GM18873 (cell line): Measurements from ENCODE around the gene SENP3.
"Not testable (repeated sequence)": the region's sequence is repeated elsewhere in the genome, so short reads cannot be mapped to it uniquely, and the experiment has no call there.

ENCODE experiments used
- ATAC-seq: cut with Tn5 transposase; IDR thresholded peaks from one replicate; pipeline ENCODE4 v1.9.1; 2021; ENCODE audit warnings: mild to moderate bottlenecking, moderate library complexity, moderate number of reproducible peaks; ENCODE audit not compliant: unreplicated experiment, low FRiP score

Gene SENP3

GRCh38 chr17:7590743-7591142 is 29.0 kb downstream of the SENP3 start:
- no peak for ATAC-seq

- ATAC-seq, result no peak
These were observed 29.9 kb downstream of the SENP3 start for GRCh38 chr17:7591596-7591995.

- ATAC-seq, result no peak
These were observed 30.8 kb downstream of the SENP3 start for GRCh38 chr17:7592422-7593021.

- ATAC-seq, result no peak
These were observed 31.6 kb downstream of the SENP3 start for GRCh38 chr17:7593296-7593695.

GRCh38 chr17:7597561-7597960 is 35.8 kb downstream of the SENP3 start:
- ATAC-seq, result not testable (repeated sequence)

GRCh38 chr17:7606280-7606679 is 44.6 kb downstream of the SENP3 start:
- ATAC-seq, result no peak

- no peak for ATAC-seq
These were observed 48.9 kb downstream of the SENP3 start for GRCh38 chr17:7610641-7611040.

- ATAC-seq, result no peak
These were observed 50.0 kb downstream of the SENP3 start for GRCh38 chr17:7611635-7612293.

GRCh38 chr17:7612294-7612640 is 50.5 kb downstream of the SENP3 start:
- no peak for ATAC-seq

GRCh38 chr17:7613769-7614424 is 52.2 kb downstream of the SENP3 start:
- ATAC-seq, result no peak

- peak; percentile 80 for ATAC-seq
These were observed 52.9 kb downstream of the SENP3 start, which contains the start of gene FXR2 for GRCh38 chr17:7614425-7615264. FXR2 (minus strand) TSS chr17:7614897; CDS start chr17:7614532, 365 bp downstream.

- no peak for ATAC-seq
These were observed 53.6 kb downstream of the SENP3 start for GRCh38 chr17:7615265-7615747.

GRCh38 chr17:7618608-7619007 is 56.9 kb downstream of the SENP3 start:
- no peak for ATAC-seq

- no peak for ATAC-seq
These were observed 59.1 kb downstream of the SENP3 start for GRCh38 chr17:7620835-7621234.
